IPS DF 6.9 (cell line): ENCODE results near the gene CHCHD6.

Experiments
- DNase-seq: peaks from one replicate; pipeline ENCODE4 v3.0.0-alpha.2; 2013; ENCODE audit warnings: low read depth, low spot score
- H3K27ac ChIP-seq: one replicate; pipeline ENCODE4 v1.5.1; 2013; ENCODE audit warnings: low read length, control low read depth
- H3K27me3 ChIP-seq: 2 replicates; pipeline ENCODE4 v1.6.1; 2013; ENCODE audit warnings: mild to moderate bottlenecking, low read length; ENCODE audit not compliant: control insufficient read depth, insufficient read depth
- H3K36me3 ChIP-seq: 2 replicates; pipeline ENCODE4 v1.6.1; 2013; ENCODE audit warnings: low read length; ENCODE audit not compliant: control insufficient read depth, insufficient read depth
- H3K4me1 ChIP-seq: 2 replicates; pipeline ENCODE4 v1.6.1; 2013; ENCODE audit warnings: low read length; ENCODE audit not compliant: control insufficient read depth, insufficient read depth
- H3K4me3 ChIP-seq: 2 replicates; pipeline ENCODE4 v1.5.1; 2013; ENCODE audit warnings: mild to moderate bottlenecking, low read length
- H3K9me3 ChIP-seq: 2 replicates; pipeline ENCODE4 v1.6.1; 2013; ENCODE audit warnings: low read length, inconsistent platforms; ENCODE audit not compliant: control insufficient read depth, insufficient read depth
- WGBS: extraction: QIAGEN DNeasy Blood & Tissue Kit; methylation state at CpG from one replicate; pipeline ENCODE4 v1.1.7; 2013; ENCODE audit warnings: mixed read lengths, missing lambda C conversion rate; ENCODE audit not compliant: insufficient read length, insufficient coverage; 5-methylcytosine and 5-hydroxymethylcytosine counted together

Gene CHCHD6

GRCh38 chr3:126711121-126711760 lies 7.2 kb downstream of the CHCHD6 start:
- H3K9me3 ChIP-seq: no peaks in the 10 kb centered on the region
- H3K27ac ChIP-seq: no peak overlapping the region
- H3K4me3 ChIP-seq: no peak overlapping the region
- no peaks in the 10 kb centered on the region for H3K27me3 ChIP-seq
- no CpG with 5 or more reads among the region's 8 CpGs for WGBS
- no peak for DNase-seq
- no peaks in the 10 kb centered on the region for H3K4me1 ChIP-seq
- no peaks in the 10 kb centered on the region for H3K36me3 ChIP-seq

GRCh38 chr3:126713199-126713598 lies 9.2 kb downstream of the CHCHD6 start:
- Histone ChIP-seq H3K4me1 (no peaks in the 10 kb centered on the region), H3K27me3 (no peaks in the 10 kb centered on the region), H3K27ac (no peak overlapping the region), H3K36me3 (no peaks in the 10 kb centered on the region), H3K4me3 (no peak overlapping the region), H3K9me3 (no peaks in the 10 kb centered on the region)
- no CpG with 5 or more reads among the region's 7 CpGs for WGBS
- DNase-seq: no peak

GRCh38 chr3:126714276-126714900 lies 10.3 kb downstream of the CHCHD6 start:
- DNase-seq: no peak
- no peaks in the 10 kb centered on the region for H3K4me1 ChIP-seq
- no peaks in the 10 kb centered on the region for H3K36me3 ChIP-seq
- H3K27me3 ChIP-seq: no peaks in the 10 kb centered on the region
- no peaks in the 10 kb centered on the region for H3K9me3 ChIP-seq
- WGBS: no CpG with 5 or more reads among the region's 14 CpGs
- H3K4me3 ChIP-seq: no peak overlapping the region
- H3K27ac ChIP-seq: no peak overlapping the region

- H3K9me3 ChIP-seq: no peaks in the 10 kb centered on the region
- no peak overlapping the region for H3K4me3 ChIP-seq
- no peak overlapping the region for H3K27ac ChIP-seq
- no peaks in the 10 kb centered on the region for H3K4me1 ChIP-seq
- no peak for DNase-seq
- no peaks in the 10 kb centered on the region for H3K36me3 ChIP-seq
- H3K27me3 ChIP-seq: no peaks in the 10 kb centered on the region
- no CpG with 5 or more reads among the region's 6 CpGs for WGBS
Observed at GRCh38 chr3:126714921-126715320, 10.9 kb downstream of the CHCHD6 start.

- H3K27ac ChIP-seq: no peak overlapping the region
- WGBS: no CpG with 5 or more reads among the region's 1 CpG
- DNase-seq: no peak
- H3K4me3 ChIP-seq: no peak overlapping the region
- H3K9me3 ChIP-seq: no peaks in the 10 kb centered on the region
- no peaks in the 10 kb centered on the region for H3K27me3 ChIP-seq
- H3K36me3 ChIP-seq: no peaks in the 10 kb centered on the region
- H3K4me1 ChIP-seq: no peaks in the 10 kb centered on the region
Observed at GRCh38 chr3:126715432-126715831, 11.4 kb downstream of the CHCHD6 start.

DNA sequence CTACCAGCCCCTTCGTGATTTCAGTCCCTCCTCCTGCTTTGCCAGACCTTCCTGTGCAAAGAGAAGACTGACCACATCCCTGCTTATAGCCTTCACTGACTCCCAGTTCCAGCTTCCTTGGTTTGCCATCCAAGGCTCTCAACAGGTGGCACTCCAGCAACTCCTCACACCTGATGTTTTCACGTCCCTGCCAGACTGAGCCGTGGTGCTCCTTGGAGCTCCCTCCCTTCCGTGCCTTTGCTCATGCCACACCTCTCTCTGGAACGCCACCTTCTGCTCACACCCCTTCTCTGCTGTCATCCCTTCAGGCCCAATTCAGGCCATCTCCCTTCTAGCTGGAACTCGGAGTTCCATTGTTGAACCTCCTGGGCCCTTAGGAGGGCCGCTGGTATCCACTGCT lies 12.0 kb downstream of the CHCHD6 start:
- no peaks in the 10 kb centered on the region for H3K36me3 ChIP-seq
- no peaks in the 10 kb centered on the region for H3K27me3 ChIP-seq
- H3K9me3 ChIP-seq: no peaks in the 10 kb centered on the region
- DNase-seq: no peak
- H3K4me1 ChIP-seq: no peaks in the 10 kb centered on the region
- no CpG with 5 or more reads among the region's 7 CpGs for WGBS
- no peak overlapping the region for H3K4me3 ChIP-seq
- no peak overlapping the region for H3K27ac ChIP-seq

DNA sequence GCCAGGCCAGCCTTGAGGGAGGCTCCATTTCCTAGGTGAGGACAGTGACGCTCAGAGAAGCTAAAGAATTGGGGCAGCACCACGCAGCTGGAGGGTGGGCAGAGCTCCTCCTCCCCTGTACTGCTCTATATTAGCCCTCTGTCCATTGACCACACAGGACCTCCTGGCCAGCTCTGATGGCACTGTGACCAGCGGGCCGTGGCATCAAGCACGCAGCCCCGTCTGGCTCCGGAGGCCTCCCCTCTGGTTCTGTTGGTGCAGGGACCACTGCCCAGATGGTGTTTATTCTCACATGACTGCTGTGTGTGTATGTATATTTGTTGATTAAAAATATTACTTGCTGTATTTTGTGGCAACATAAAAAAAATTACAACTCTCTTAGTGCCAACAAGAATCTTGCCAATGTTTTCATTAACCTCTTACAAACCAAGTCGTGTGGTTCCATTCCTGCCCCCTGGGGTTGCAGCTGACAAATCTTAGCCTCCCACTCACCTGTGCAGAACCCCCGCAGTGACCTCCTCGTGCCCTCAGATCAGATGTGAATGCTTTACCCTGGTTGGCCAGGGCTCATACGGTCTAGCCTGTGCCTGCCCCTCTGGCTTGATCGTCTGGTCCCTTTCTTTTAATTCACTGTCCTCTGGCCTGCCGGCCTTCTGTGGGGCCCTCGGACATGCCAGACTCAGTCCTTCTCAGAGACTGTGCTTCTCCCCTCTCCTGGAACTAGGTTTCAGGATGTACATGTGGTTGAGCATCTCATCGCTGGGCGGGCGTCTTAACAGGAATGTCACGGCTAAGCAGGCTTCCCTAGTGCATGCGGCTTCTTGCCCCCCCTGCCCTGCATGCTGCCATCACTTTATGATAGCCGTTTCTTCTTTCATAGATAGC lies 14.8 kb downstream of the CHCHD6 start:
- H3K27ac ChIP-seq: no peak overlapping the region
- no peaks in the 10 kb centered on the region for H3K27me3 ChIP-seq
- no peaks in the 10 kb centered on the region for H3K36me3 ChIP-seq
- no peak for DNase-seq
- H3K4me1 ChIP-seq: no peaks in the 10 kb centered on the region
- no CpG with 5 or more reads among the region's 20 CpGs for WGBS
- H3K9me3 ChIP-seq: no peaks in the 10 kb centered on the region
- H3K4me3 ChIP-seq: no peak overlapping the region

DNA sequence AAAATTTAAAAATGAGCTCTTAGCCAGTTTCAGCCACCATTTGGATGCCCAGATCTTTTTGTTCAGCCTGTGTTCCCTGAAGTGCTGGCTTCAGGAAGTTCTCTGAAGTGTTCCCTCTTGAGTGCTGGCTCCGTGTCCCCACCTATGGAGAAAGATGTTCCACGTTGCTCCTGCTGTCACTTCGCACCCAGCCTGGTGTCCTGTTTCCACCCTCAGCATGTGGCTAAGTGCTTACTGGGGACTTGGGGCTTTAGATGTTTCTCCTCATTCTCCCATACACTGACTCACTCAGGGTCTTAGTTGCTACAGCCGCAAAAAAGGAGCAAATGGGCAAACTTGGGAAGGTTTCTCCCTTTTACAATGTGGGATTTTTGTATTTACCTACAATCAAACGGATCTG lies 16.6 kb downstream of the CHCHD6 start:
- no CpG with 5 or more reads among the region's 5 CpGs for WGBS
- no peaks in the 10 kb centered on the region for H3K4me1 ChIP-seq
- no peaks in the 10 kb centered on the region for H3K27me3 ChIP-seq

DNA sequence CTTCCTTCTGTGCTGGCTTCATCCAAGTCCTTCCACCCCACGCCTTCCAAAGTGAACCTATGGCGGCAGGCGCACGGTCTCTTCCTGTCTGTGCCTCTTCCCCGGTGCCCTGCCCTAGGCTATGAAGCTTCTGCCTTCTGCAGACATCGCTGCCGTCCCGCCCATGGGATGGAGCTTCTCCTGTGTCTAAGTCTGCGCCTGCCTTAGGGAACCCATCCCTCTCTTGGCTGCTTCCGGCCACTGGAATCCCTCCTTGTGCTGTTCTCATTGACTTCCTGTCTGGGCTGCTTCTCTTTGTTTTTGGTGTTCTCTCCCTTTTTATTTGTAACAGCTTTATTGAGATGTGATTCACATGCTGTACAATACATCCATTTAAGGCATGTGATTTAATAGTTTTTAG lies 17.2 kb downstream of the CHCHD6 start:
- no peaks in the 10 kb centered on the region for H3K27me3 ChIP-seq
- no CpG with 5 or more reads among the region's 10 CpGs for WGBS
- H3K36me3 ChIP-seq: no peaks in the 10 kb centered on the region
- H3K4me3 ChIP-seq: no peak overlapping the region
- DNase-seq: no peak
- H3K9me3 ChIP-seq: no peaks in the 10 kb centered on the region
- H3K4me1 ChIP-seq: no peaks in the 10 kb centered on the region
- H3K27ac ChIP-seq: no peak overlapping the region

More for the DNA sequence above, 16.6 kb downstream of the CHCHD6 start:
- no peaks in the 10 kb centered on the region for H3K9me3 ChIP-seq
- H3K36me3 ChIP-seq: no peaks in the 10 kb centered on the region
- H3K27ac ChIP-seq: no peak overlapping the region
- H3K4me3 ChIP-seq: no peak overlapping the region
- DNase-seq: no peak

GRCh38 chr3:126723237-126723636 lies 19.2 kb downstream of the CHCHD6 start:
- H3K27ac ChIP-seq: no peak overlapping the region

More at GRCh38 chr3:126723237-126723636, 19.2 kb downstream of the CHCHD6 start:
- H3K36me3 ChIP-seq: no peaks in the 10 kb centered on the region
- DNase-seq: no peak
- H3K27me3 ChIP-seq: no peaks in the 10 kb centered on the region
- no peaks in the 10 kb centered on the region for H3K4me1 ChIP-seq
- H3K9me3 ChIP-seq: no peaks in the 10 kb centered on the region
- no CpG with 5 or more reads among the region's 2 CpGs for WGBS
- H3K4me3 ChIP-seq: no peak overlapping the region
